PFSK-1 (cell line): ENCODE measurements around the gene HIP1R.

Experiments
- FOXP2 ChIP-seq: optimal IDR thresholded peaks from 2 replicates; pipeline ENCODE3; 2011; ENCODE audit warnings: borderline replicate concordance, control low read depth, inconsistent platforms; ENCODE audit not compliant: insufficient read depth; ENCODE audit errors: extremely low read length, extremely low read depth
- POLR2AphosphoS5 ChIP-seq: IDR thresholded peaks from 2 replicates; pipeline ENCODE4 v1.6.1; 2012; ENCODE audit warnings: low read depth, mild to moderate bottlenecking, control low read depth, low read length, moderate library complexity
- SIN3A ChIP-seq: IDR thresholded peaks from 2 replicates; pipeline ENCODE4 v1.6.1; 2012; ENCODE audit warnings: mild to moderate bottlenecking, low read length, moderate library complexity, borderline replicate concordance; ENCODE audit not compliant: insufficient read depth
- TF ChIP-seq, protein P1 (sequence below), 2 experiments: IDR thresholded peaks; 2 replicates each; pipeline versions ENCODE4 v1.6.1 to v1.8.0; 2011 to 2012; ENCODE audit warnings: low read depth in 2 of 2, low read length in 2 of 2, control low read depth in 1 of 2, inconsistent platforms in 1 of 2, mild to moderate bottlenecking in 1 of 2, moderate library complexity in 1 of 2; ENCODE audit not compliant: insufficient read depth in 1 of 2

DNA sequence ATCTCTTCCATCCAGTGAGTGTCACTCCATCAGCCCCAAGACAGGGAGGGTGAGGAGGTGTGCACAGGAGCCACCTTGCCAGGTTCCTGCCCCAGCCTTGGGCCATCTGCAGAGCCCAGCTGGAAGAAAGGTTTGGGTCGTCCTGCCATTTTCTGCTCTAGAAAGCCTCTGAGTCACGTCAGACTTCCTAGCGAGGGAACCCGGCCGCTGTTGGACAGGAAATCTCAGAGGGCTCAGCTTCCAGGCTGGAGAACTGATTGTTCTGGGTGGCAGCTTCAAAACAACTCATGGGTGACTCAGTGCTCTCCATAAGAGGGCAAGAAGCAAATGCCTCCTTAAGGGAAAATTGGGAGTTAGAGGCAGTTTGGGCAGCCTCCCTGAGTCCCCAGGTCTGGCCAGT, 16.6 kb downstream of the HIP1R start:
- TF ChIP-seq, protein P1, sequence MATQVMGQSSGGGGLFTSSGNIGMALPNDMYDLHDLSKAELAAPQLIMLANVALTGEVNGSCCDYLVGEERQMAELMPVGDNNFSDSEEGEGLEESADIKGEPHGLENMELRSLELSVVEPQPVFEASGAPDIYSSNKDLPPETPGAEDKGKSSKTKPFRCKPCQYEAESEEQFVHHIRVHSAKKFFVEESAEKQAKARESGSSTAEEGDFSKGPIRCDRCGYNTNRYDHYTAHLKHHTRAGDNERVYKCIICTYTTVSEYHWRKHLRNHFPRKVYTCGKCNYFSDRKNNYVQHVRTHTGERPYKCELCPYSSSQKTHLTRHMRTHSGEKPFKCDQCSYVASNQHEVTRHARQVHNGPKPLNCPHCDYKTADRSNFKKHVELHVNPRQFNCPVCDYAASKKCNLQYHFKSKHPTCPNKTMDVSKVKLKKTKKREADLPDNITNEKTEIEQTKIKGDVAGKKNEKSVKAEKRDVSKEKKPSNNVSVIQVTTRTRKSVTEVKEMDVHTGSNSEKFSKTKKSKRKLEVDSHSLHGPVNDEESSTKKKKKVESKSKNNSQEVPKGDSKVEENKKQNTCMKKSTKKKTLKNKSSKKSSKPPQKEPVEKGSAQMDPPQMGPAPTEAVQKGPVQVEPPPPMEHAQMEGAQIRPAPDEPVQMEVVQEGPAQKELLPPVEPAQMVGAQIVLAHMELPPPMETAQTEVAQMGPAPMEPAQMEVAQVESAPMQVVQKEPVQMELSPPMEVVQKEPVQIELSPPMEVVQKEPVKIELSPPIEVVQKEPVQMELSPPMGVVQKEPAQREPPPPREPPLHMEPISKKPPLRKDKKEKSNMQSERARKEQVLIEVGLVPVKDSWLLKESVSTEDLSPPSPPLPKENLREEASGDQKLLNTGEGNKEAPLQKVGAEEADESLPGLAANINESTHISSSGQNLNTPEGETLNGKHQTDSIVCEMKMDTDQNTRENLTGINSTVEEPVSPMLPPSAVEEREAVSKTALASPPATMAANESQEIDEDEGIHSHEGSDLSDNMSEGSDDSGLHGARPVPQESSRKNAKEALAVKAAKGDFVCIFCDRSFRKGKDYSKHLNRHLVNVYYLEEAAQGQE (IDR thresholded peaks at IDR 0.05; ENCODE audit: insufficient read depth in 1 of 2, low read depth in 2 of 2, low read length in 2 of 2), result no peak
- TF ChIP-seq POLR2AphosphoS5 (no peak), FOXP2 (no peak), SIN3A (no peak)
